Right lobe of liver (tissue), 4 donors: ENCODE data around the gene ZNRF4.

Experiments used
- POLR2A ChIP-seq: fragments of 450-650 bp; IDR thresholded peaks from one replicate; pipeline ENCODE4 v1.6.1; 2017; ENCODE audit warnings: antibody characterized with exemption, mild to moderate bottlenecking
- TF ChIP-seq, protein P1 (sequence below), 4 donors: fragments of 200-600 bp in 3 of 4; fragments of 450-650 bp in 1 of 4; IDR thresholded peaks; one replicate each; pipeline versions ENCODE4 v1.5.1 to v1.8.0; 2016 to 2022; ENCODE audit warnings: antibody characterized with exemption in 4 of 4, mild to moderate bottlenecking in 2 of 4
- donor health status: DM: no; HTN: no; CAD: no.
- donor health status: DM: no; HTN: no; CAD: no.
- donor health status: DM: no; HTN: yes; CAD: no.

DNA sequence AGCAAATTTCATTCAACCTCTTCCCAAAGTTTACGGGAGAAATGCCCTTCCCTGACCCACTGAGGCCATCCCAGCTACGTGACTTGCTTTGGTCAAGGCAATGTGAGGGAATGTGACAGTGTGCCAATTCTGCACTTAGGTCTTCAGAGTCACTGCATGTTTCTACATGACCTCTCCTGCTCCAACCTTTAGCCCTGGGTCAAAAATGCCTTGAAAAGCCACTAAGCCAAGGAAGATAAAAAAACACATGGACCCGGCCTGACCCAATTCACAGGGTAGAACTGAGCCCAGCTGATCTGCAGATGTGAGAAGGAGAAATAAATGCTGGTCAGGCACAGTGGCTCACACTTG, 30.0 kb downstream of the ZNRF4 start:
- TF ChIP-seq, protein P1, sequence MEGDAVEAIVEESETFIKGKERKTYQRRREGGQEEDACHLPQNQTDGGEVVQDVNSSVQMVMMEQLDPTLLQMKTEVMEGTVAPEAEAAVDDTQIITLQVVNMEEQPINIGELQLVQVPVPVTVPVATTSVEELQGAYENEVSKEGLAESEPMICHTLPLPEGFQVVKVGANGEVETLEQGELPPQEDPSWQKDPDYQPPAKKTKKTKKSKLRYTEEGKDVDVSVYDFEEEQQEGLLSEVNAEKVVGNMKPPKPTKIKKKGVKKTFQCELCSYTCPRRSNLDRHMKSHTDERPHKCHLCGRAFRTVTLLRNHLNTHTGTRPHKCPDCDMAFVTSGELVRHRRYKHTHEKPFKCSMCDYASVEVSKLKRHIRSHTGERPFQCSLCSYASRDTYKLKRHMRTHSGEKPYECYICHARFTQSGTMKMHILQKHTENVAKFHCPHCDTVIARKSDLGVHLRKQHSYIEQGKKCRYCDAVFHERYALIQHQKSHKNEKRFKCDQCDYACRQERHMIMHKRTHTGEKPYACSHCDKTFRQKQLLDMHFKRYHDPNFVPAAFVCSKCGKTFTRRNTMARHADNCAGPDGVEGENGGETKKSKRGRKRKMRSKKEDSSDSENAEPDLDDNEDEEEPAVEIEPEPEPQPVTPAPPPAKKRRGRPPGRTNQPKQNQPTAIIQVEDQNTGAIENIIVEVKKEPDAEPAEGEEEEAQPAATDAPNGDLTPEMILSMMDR (IDR thresholded peaks at IDR 0.05): no peak
- no peak for TF ChIP-seq POLR2A
